ENCODE measurements around the gene CRB1.
"Not testable (repeated sequence)": the region's sequence is repeated elsewhere in the genome, so short reads cannot be mapped to it uniquely, and the experiment has no call there.

Gene CRB1

DNA sequence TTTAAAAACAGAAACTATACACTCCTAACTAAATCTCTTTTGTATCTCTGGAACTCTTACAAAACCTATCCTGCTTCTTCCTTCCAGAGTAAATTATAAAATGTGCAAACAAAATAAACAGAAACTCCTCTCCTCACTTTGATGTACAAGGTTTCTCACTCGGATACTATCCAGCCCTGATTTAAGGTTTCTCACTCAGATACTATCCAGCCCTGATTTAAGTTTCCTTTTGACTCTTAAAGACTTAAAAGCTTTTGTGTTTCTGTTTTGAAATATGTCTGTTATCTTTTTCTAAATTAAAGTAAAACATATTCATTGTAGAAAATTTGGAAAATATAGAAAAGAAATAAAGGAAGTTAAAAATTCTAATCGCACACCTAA is 132.5 kb downstream of the CRB1 start:
- ATAC-seq (replicated peaks) (no peak), DNase-seq (no peak)
- Mint-ChIP-seq H3K9me3 (no peaks in the 10 kb centered on the region), H3K4me1 (ENCODE audit: low read depth in 2 of 2) (no peaks in the 10 kb centered on the region), H3K36me3 (ENCODE audit: insufficient read depth) (no peaks in the 10 kb centered on the region), H3K4me3 (no peak overlapping the region), H3K27me3 (peaks cover 23 to 25% of the 10 kb centered on the region in 2 donors), H3K27ac (no peak overlapping the region)

- no peak overlapping the region for H3K27ac Mint-ChIP-seq
- no peaks in the 10 kb centered on the region for H3K4me1 Mint-ChIP-seq (ENCODE audit: low read depth in 2 of 2)
- no peaks in the 10 kb centered on the region for H3K36me3 Mint-ChIP-seq (ENCODE audit: insufficient read depth)
- peaks cover 22 to 23% of the 10 kb centered on the region in 2 donors for H3K27me3 Mint-ChIP-seq
- H3K4me3 Mint-ChIP-seq = no peak overlapping the region
- ATAC-seq (replicated peaks) = no peak
- no peaks in the 10 kb centered on the region for H3K9me3 Mint-ChIP-seq
- no peak for DNase-seq
Measured at GRCh38 chr1:197402189-197402588, 134.1 kb downstream of the CRB1 start.

DNA sequence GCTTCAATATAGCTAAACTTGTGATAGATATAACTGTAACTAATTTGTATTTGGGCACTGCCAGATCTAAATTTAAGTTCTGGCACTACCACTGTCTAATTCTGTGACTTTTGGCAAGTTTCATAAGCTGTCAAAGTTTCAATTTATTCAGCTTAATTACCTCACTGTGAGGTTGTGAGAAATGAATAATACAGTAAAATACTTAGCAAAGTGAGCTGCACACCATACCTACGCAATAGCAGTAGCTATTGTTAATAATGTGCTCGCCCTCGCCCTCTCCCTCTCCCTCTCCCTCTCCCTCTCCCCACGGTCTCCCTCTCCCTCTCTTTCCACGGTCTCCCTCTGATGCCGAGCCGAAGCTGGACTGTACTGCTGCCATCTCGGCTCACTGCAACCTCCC is 136.7 kb downstream of the CRB1 start:
- not testable (repeated sequence) for ATAC-seq (replicated peaks); H3K9me3 Mint-ChIP-seq; H3K4me1 Mint-ChIP-seq (ENCODE audit: low read depth in 2 of 2); H3K36me3 Mint-ChIP-seq (ENCODE audit: insufficient read depth); H3K27ac Mint-ChIP-seq; DNase-seq; H3K4me3 Mint-ChIP-seq
- peaks cover 23 to 30% of the 10 kb centered on the region in 2 donors for H3K27me3 Mint-ChIP-seq

GRCh38 chr1:197405614-197406013 is 137.6 kb downstream of the CRB1 start:
- not testable (repeated sequence) for H3K4me3 Mint-ChIP-seq; H3K36me3 Mint-ChIP-seq (ENCODE audit: insufficient read depth); DNase-seq; H3K4me1 Mint-ChIP-seq (ENCODE audit: low read depth in 2 of 2); H3K27ac Mint-ChIP-seq; H3K9me3 Mint-ChIP-seq; ATAC-seq (replicated peaks)
- H3K27me3 Mint-ChIP-seq = peaks cover 23 to 35% of the 10 kb centered on the region in 2 donors

- Mint-ChIP-seq H3K27ac (no peak overlapping the region), H3K4me3 (no peak overlapping the region), H3K9me3 (no peaks in the 10 kb centered on the region), H3K27me3 (peaks cover 13 to 20% of the 10 kb centered on the region in 2 donors), H3K4me1 (ENCODE audit: low read depth in 2 of 2) (no peaks in the 10 kb centered on the region), H3K36me3 (ENCODE audit: insufficient read depth) (no peaks in the 10 kb centered on the region)
- ATAC-seq (replicated peaks) = no peak
- DNase-seq = no peak
Measured at GRCh38 chr1:197413564-197413963, 145.5 kb downstream of the CRB1 start.

DNA sequence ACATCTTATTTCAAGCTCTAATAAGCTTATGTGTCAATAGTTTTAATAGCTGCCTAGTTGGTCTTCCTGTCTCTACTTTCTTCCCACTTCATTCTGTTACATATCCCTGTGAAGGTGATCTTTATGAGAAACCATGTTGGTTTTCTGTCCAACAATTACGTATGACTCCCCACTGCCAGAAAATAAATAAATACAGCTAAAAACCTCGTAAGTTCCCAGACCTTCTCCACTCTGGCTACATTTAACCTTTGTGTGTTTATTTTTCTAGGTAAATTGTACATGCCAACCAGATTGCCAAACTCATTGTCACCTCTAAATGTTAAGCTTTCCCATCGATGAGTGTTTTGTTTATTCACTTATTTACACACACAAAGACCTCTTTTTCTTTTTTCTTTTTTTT is 147.2 kb downstream of the CRB1 start:
- Mint-ChIP-seq H3K27me3 (peaks cover 12 to 13% of the 10 kb centered on the region in 2 donors), H3K27ac (no peak overlapping the region), H3K9me3 (no peaks in the 10 kb centered on the region), H3K36me3 (ENCODE audit: insufficient read depth) (no peaks in the 10 kb centered on the region), H3K4me1 (ENCODE audit: low read depth in 2 of 2) (no peaks in the 10 kb centered on the region), H3K4me3 (no peak overlapping the region)
- ATAC-seq (replicated peaks) = no peak
- DNase-seq = no peak

GRCh38 chr1:197418693-197419092 is 150.6 kb downstream of the CRB1 start:
- no peak overlapping the region for H3K4me3 Mint-ChIP-seq
- no peaks in the 10 kb centered on the region for H3K36me3 Mint-ChIP-seq (ENCODE audit: insufficient read depth)
- no peaks in the 10 kb centered on the region for H3K4me1 Mint-ChIP-seq (ENCODE audit: low read depth in 2 of 2)
- no peak overlapping the region for H3K27ac Mint-ChIP-seq
- peaks cover 12 to 13% of the 10 kb centered on the region in 2 donors for H3K27me3 Mint-ChIP-seq
- H3K9me3 Mint-ChIP-seq = no peaks in the 10 kb centered on the region
- ATAC-seq (replicated peaks) (no peak), DNase-seq (no peak)

- peaks cover 18 to 31% of the 10 kb centered on the region in 2 donors for H3K27me3 Mint-ChIP-seq
- no peaks in the 10 kb centered on the region for H3K36me3 Mint-ChIP-seq (ENCODE audit: insufficient read depth)
- no peak overlapping the region for H3K27ac Mint-ChIP-seq
- ATAC-seq (replicated peaks) (no peak), DNase-seq (no peak)
- no peaks in the 10 kb centered on the region for H3K9me3 Mint-ChIP-seq
- H3K4me1 Mint-ChIP-seq (ENCODE audit: low read depth in 2 of 2) = no peaks in the 10 kb centered on the region
- no peak overlapping the region for H3K4me3 Mint-ChIP-seq
Measured at GRCh38 chr1:197422993-197423392, 154.9 kb downstream of the CRB1 start.

GRCh38 chr1:197424380-197424779 is 156.3 kb downstream of the CRB1 start:
- ATAC-seq (replicated peaks) (no peak), DNase-seq (no peak)
- Mint-ChIP-seq H3K36me3 (ENCODE audit: insufficient read depth) (no peaks in the 10 kb centered on the region), H3K4me1 (ENCODE audit: low read depth in 2 of 2) (no peaks in the 10 kb centered on the region), H3K27ac (no peak overlapping the region), H3K27me3 (peaks cover 18 to 31% of the 10 kb centered on the region in 2 donors), H3K9me3 (no peaks in the 10 kb centered on the region), H3K4me3 (no peak overlapping the region)

DNA sequence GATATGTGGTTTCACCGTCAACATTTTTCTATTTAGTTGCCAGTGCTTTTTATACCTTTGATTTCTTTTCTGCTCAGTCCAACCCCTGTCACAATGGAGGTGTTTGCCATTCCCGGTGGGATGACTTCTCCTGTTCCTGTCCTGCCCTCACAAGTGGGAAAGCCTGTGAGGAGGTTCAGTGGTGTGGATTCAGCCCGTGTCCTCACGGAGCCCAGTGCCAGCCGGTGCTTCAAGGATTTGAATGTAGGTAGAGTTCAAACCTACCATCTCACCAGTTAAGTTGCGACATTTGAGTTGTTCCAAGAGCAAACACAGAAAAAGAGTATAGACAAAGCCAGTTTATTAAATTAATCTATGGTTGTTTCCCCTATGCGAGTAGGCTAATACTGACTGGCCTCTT is 161.3 kb downstream of the CRB1 start:
- Mint-ChIP-seq H3K4me1 (ENCODE audit: low read depth in 2 of 2) (no peaks in the 10 kb centered on the region), H3K27ac (no peak overlapping the region), H3K27me3 (peaks cover 15 to 50% of the 10 kb centered on the region in 2 donors), H3K36me3 (ENCODE audit: insufficient read depth) (no peaks in the 10 kb centered on the region), H3K4me3 (no peak overlapping the region), H3K9me3 (no peaks in the 10 kb centered on the region)
- ATAC-seq (replicated peaks) (no peak), DNase-seq (no peak)

DNA sequence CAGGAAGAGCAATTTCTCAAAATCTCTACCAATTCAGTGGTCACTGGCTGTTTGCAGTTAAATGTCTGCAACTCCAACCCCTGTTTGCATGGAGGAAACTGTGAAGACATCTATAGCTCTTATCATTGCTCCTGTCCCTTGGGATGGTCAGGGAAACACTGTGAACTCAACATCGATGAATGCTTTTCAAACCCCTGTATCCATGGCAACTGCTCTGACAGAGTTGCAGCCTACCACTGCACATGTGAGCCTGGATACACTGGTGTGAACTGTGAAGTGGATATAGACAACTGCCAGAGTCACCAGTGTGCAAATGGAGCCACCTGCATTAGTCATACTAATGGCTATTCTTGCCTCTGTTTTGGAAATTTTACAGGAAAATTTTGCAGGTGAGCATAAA is 167.2 kb downstream of the CRB1 start:
- H3K36me3 Mint-ChIP-seq (ENCODE audit: insufficient read depth) = no peaks in the 10 kb centered on the region
- ATAC-seq (replicated peaks) (no peak), DNase-seq (no peak)
- H3K27ac Mint-ChIP-seq = no peak overlapping the region
- H3K27me3 Mint-ChIP-seq = peaks cover 0 to 19% of the 10 kb centered on the region in 2 donors
- H3K9me3 Mint-ChIP-seq = no peaks in the 10 kb centered on the region
- no peaks in the 10 kb centered on the region for H3K4me1 Mint-ChIP-seq (ENCODE audit: low read depth in 2 of 2)
- H3K4me3 Mint-ChIP-seq = no peak overlapping the region

GRCh38 chr1:197437601-197438000 is 169.5 kb downstream of the CRB1 start:
- peaks cover 11 to 23% of the 10 kb centered on the region in 2 donors for H3K27me3 Mint-ChIP-seq
- no peaks in the 10 kb centered on the region for H3K4me1 Mint-ChIP-seq (ENCODE audit: low read depth in 2 of 2)
- H3K4me3 Mint-ChIP-seq = no peak overlapping the region
- H3K36me3 Mint-ChIP-seq (ENCODE audit: insufficient read depth) = no peaks in the 10 kb centered on the region
- DNase-seq = no peak
- no peaks in the 10 kb centered on the region for H3K9me3 Mint-ChIP-seq
- ATAC-seq (replicated peaks) = no peak
- H3K27ac Mint-ChIP-seq = no peak overlapping the region

GRCh38 chr1:197438010-197438790 is 170.1 kb downstream of the CRB1 start:
- Mint-ChIP-seq H3K36me3 (ENCODE audit: insufficient read depth) (no peaks in the 10 kb centered on the region), H3K9me3 (no peaks in the 10 kb centered on the region), H3K4me1 (ENCODE audit: low read depth in 2 of 2) (no peaks in the 10 kb centered on the region), H3K4me3 (no peak overlapping the region), H3K27ac (no peak overlapping the region), H3K27me3 (peaks cover 13 to 21% of the 10 kb centered on the region in 2 donors)
- ATAC-seq (replicated peaks) (no peak), DNase-seq (no peak)

DNA sequence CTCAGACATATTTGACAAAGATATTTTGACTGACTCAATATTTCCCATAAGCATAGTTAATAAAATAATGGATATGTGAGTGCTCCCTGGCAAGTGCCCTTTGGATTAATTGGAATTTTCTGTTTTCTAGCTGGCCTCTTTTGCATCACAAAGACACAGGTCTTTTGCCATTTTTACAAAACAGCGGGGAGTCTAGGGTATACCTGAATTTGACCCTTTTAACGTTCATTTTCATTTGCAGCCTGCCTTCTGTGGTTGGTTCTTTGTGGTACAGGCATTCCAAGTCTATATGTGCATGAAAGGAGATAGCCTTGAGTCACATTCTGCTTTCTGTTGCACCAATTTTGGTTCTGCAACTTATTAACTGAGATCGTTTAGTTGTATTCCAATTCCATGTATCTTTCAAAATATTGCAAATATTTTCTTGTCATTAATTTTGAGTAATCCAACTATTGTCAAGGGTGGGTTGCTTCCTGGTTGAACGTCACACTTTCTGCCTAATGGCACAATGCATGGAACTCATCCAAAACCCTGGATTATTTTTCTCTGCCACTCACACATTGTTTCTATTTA is 171.7 kb downstream of the CRB1 start:
- DNase-seq (no peak), ATAC-seq (replicated peaks) (no peak)
- H3K4me1 Mint-ChIP-seq (ENCODE audit: low read depth in 2 of 2) = no peaks in the 10 kb centered on the region
- H3K4me3 Mint-ChIP-seq = no peak overlapping the region
- no peak overlapping the region for H3K27ac Mint-ChIP-seq
- H3K27me3 Mint-ChIP-seq = peaks cover 13 to 18% of the 10 kb centered on the region in 2 donors
- no peaks in the 10 kb centered on the region for H3K9me3 Mint-ChIP-seq
- no peaks in the 10 kb centered on the region for H3K36me3 Mint-ChIP-seq (ENCODE audit: insufficient read depth)

All from effector memory CD8-positive, alpha-beta T cell (primary cell).